ENCODE results near the gene CD300LG.
A peak's percentile ranks its signal among the peaks of the same experiment; 100 is the strongest.

Gene CD300LG

GRCh38 chr17:43871946-43872690, 25.1 kb downstream of the CD300LG start:
- TF ChIP-seq CTCF (IDR thresholded peaks at IDR 0.05): no peak

DNA sequence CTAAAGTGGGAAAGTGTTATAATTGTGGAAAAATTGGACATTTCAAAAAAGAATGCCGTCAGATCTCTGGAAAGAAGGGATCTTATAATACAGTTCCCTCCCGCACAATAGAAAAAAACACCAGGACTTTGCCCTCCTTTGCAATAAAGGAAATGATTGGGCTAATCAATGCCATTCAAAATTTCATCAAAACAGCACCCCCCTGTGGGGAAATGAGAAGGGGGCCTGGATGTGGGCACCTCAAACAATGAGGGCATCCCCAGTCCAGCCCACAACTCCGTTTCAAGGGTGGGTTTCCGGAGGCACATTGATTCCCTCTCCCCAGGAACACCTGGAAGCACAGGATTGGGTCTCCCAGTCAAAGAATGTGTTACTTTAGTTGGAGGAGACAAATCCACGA, 26.1 kb downstream of the CD300LG start:
- 0 out of 2 replicates have a peak, but pooled peaks have one; percentile 11 for TF ChIP-seq CTCF (IDR thresholded peaks at IDR 0.05)

DNA sequence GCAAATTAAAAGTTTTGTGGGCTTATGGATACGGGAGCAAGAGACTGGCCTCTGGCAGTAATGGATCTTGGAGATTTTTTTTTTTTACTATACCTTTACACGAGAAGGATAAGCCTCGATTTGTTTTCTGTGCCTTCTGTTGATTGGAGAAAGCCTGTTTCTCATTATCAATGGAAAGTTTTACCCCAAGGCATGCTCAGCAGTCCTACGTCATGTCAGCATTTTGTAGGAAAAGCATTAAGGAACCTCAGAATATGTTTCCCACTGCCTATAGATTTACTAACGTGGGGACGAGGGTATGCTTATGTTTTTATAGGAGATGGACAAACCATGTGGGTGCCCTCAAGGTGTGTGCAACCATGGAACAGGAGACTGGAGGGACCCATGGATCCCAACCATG, 26.8 kb downstream of the CD300LG start:
- TF ChIP-seq CTCF (IDR thresholded peaks at IDR 0.05): no peak

DNA sequence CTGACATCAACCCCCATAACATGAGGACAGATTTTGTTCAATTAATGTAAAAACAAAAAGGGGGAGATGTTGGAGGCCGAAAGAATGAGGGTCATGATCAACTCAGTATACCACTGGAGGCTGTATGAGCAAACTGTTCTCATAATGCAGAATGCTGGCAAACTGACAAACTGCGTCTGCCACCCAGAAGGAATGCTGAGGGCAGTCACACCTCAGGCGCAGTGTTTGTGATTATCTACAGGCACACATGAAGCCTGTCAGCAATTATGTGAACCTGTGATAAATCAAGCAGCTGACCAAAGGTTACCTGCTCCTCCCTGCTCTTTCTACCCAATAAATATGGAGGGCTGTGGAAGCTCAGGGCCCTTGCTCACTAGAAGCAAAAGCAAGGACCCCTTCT, 27.3 kb downstream of the CD300LG start:
- TF ChIP-seq CTCF (IDR thresholded peaks at IDR 0.05): no peak

DNA sequence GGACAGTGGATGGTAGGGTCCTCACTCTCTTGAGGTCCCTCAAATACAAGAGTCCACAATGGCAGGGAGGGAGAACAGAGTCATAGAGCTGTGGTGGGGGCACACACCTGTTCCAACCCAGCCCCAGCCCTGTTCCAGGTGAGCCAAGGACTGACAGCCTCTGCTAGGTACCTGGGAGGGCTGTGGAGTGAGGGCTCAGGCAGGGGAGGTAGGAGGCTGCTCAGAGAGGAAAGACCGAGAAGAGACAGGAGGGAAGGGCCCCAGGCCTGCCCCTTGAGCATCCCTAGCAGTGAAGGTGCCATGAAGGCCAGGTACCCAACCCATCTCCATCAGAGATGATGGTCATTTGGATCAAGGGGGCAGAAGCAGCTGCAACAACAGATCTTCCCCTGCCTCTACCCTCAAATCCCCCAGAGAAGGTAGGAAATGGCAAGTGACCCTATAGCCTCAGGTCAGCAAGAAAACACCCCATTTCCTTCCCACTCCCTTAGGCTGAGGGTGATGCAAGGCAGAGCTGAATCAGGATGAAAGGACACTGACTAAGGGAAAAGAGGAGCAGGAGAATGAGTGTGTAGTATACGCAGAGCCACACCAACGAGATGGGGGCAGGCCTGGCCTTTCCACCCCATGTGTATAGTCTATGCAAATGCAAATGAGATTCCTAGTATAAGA, 28.6 kb downstream of the CD300LG start:
- no peak for TF ChIP-seq CTCF (IDR thresholded peaks at IDR 0.05)

- TF ChIP-seq CTCF (IDR thresholded peaks at IDR 0.05): no peak
Measured at GRCh38 chr17:43877031-43877430, 30.1 kb downstream of the CD300LG start.

DNA sequence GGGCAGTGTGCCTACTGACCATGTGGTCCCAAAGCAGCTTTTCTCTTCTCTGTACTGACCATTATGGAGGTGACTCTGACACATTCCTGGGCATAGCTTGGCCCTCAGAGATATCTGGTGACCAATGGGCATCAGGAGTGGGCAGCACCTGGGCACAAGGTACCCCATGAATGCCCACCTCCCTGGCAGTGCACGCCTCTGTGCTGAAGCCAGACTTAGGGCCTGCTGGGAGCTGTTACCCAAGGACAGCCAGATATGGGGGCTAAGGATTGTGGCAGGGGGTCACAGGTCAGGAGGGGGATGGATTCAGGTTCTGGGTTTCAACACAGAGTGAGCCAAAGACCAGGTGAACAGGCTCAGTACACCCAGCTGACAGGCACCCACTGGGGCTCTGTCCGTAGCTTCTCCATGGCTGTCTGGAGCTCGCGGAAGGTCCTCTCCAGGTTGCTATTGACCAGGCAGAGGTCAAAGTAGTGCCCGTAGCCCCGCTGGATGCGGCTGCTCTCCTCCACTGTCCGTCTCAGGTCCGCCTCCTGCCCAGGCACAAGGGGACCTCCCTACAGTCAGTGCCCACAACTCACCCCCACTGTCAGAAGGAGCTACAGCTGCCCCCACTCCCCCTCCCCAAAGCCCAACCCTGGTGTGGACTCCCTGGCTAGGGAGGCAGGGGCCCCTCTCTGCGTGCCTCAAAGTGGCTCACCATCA, 30.6 kb downstream of the CD300LG start:
- no peak for TF ChIP-seq CTCF (IDR thresholded peaks at IDR 0.05)
